ENCODE data around the gene ERFE. TPM values are rescaled to one million over a fixed set of nuclear protein-coding genes. Genes with fewer than 3 reads are reported as not detected.

ERFE gene
- total RNA-seq, 1 experiment from 2014 or later: 6.2 TPM

DNA sequence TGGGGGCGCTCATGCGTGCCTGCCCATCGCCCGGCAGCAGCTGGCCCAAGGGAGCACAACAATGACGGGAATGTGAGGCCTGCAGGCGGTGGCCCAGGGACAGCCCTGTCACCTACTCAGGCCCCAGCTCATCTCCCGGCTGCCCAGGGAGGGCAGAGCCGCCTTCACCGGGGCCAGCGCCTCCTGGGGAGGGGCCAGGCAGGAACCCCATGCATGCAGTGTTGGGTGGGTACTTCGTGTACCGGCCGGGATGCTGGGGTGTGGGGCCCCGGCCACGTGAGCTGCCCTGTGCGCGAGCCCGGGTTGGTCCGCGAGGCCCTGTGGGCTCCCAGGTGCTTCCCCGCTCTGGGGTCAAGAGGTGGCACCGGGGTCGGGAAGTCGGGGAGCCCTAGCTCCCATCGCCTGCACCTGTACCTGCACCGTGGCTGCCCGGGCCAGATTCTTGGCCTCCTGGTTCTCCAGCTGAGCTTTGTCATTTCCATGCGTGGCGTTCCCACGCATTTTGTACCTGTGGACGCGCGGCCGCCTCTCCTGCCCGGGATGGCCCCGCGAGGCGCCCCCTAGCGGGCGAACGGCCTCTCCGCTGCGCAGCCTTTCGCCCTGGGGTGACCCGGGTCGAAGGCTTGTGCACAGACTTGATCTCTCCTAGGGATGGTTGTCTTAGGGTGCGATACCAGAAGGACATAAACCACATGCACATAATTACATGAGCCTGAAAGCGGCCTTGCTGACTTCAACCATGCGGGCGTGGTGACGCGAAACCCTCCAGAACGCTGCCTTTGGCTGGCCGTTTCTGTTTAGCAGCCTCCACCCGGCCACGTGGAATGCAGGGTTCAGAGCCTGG lies 19.4 kb upstream of the ERFE start:
- DNase-seq (ENCODE audit: low spot score): no peak

DNA sequence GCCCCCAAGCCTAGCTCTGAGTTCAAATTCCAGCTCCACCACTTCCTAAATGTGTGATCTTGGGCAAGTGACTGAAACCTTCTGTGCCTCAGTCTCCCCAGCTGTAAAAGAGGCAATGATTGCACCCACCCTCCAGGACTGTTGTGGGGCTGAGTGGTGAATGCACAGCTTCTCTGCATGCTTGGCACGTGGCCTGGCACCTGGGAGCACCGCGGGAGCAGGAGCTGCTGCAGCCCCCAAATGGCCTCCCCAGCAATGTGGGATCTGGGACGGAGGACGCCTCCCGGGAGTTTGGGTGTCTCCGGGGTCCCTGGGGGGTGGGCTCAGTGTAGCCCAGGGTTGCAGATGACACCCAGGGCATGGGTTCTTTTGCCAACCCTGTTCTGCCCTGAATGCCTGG lies 18.7 kb upstream of the ERFE start:
- DNase-seq (ENCODE audit: low spot score): no peak

DNA sequence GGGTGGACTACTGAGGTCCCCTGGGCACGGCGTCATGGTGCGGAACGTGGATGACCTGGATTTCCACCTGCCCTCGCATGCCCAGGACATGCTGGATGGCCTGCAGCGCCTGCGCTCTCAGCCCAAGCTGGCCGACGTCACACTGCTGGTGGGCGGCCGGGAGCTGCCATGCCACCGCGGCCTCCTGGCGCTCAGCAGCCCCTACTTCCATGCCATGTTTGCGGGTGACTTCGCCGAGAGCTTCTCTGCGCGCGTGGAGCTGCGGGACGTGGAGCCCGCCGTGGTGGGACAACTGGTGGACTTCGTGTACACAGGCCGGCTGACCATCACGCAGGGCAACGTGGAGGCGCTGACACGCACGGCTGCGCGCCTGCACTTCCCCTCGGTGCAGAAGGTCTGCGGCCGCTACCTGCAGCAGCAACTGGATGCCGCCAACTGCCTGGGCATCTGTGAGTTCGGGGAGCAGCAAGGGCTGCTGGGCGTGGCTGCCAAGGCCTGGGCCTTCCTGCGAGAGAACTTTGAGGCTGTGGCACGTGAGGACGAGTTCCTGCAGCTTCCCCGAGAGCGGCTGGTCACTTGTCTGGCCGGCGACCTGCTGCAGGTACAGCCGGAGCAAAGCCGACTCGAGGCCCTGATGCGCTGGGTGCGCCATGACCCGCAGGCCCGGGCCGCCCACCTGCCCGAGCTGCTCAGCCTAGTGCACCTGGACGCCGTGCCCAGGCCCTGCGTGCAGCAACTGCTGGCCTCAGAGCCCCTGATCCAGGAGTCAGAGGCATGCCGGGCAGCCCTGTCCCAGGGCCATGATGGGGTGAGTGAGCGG lies 17.8 kb upstream of the ERFE start:
- DNase-seq (ENCODE audit: low spot score): no peak

- DNase-seq (ENCODE audit: low spot score): peak; percentile 57
These were observed 17.0 kb upstream of the ERFE start for GRCh38 chr2:238141541-238142318.

GRCh38 chr2:238142382-238143205 lies 16.2 kb upstream of the ERFE start:
- DNase-seq (ENCODE audit: low spot score): no peak

- DNase-seq (ENCODE audit: low spot score): peak; percentile 78
These were observed 15.4 kb upstream of the ERFE start for GRCh38 chr2:238143239-238143951.

DNA sequence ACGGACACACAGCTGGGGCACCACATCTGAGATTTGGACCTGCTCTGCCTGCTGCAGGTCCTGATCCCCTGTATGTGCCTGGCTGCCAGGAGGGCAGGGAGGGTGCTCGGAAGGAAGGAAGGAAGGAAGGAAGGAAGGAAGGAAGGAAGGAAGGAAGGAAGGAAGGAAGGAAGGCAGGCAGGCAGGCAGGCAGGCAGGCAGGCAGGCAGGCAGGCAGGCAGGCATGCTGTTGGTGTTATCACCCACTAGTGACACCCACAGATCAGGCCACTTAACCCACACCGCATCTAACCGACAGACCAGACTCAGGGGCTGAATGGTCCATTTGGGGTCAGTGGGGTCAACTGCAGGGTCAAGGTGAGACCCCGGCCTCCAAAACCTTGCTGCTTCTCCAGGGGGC lies 14.5 kb upstream of the ERFE start:
- no peak for DNase-seq (ENCODE audit: low spot score)

GRCh38 chr2:238145046-238145445 lies 13.7 kb upstream of the ERFE start:
- DNase-seq (ENCODE audit: low spot score): no peak

DNA sequence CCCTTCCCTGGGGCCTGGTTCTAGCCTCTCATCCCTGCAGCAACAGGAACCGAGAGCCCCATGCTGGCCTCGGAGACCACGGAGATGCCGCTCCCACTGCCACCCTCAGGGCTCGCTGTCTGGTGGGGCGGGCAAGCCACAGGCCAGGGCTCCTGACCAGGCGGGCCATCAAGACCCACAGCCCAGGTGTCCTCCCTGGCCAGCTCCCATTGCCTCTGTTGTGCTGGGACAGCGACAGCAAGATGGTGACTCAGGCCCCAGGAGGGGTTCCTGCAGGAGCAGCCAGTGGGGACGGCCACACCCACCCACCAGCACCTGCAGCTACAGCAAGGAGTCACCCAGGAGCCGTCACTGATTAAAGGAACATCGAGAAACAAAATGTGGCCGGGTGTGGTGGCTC lies 12.9 kb upstream of the ERFE start:
- DNase-seq (ENCODE audit: low spot score): no peak

- no peak for DNase-seq (ENCODE audit: low spot score)
These were observed 11.8 kb upstream of the ERFE start for GRCh38 chr2:238146884-238147544.

DNA sequence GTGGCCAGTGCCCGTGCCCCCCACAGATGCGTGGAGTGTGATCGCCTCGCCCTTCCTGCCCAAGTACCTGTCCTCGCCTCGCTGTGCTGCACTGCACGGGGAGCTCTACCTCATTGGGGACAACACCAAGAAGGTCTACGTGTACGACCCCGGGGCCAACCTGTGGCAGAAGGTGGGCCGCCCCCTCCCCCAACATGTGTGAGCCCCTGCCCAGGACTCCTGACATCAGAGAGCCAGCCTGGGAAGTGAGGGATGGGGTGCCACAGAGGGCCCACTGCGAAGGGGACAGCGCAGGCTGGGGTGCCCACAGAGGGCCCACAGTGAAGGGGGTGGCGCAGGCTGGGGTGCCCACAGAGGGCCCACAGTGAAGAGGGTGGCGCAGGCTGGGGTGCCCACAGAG lies 9.8 kb upstream of the ERFE start:
- no peak for DNase-seq (ENCODE audit: low spot score)

DNA sequence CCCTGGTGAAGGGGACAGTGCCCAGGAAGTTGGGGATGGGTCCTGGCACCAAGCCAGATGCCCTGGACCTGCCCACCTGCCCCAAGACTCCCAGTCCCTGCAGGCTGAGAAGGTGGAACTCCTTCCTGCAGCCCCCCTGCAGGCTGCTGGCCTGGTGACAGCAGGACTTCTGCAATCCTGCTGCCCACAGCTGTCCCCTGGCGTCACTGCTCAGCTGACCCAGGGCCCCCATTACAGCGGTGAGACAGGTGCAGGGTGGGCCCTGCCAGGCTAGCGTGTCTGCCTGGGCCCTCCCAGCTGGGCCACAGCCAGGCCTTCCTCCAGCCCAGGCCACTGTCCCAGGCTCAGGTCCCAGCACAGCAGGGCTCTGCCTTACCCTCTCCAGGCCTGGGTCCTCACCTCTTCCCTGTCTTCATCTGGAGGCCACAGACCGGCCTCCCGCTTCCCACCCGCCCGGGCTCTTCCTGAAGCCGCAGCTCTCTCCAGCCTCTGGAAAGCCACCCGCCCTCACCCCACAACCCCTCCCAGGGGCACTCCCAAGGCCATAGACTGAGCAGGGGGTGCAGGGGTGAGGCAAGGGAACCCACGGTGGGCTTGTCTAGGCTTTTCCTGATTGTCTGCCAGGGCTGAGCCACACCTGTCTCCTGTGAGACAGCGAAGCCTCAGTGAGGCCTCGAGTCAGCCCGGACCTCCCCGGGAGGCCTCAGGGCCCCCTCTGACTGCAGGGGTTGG lies 8.8 kb upstream of the ERFE start:
- DNase-seq (ENCODE audit: low spot score): no peak

DNA sequence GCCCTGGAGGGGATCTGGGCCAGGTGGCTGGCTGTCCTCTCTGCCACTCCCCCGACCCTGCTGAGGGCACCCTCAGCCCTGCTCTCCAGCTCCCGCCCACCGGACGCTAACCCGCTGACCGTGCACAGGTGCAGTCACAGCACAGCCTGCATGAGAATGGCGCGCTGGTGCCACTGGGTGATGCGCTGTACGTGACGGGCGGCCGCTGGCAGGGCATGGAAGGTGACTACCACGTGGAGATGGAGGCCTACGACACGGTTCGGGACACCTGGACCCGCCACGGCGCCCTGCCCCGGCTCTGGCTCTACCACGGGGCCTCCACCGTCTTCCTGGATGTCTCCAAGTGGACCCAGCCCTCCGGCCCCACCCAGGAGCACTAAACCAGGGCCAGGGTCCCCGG lies 8.1 kb upstream of the ERFE start:
- DNase-seq (ENCODE audit: low spot score): no peak

- no peak for DNase-seq (ENCODE audit: low spot score)
These were observed 7.6 kb upstream of the ERFE start for GRCh38 chr2:238151205-238151604.

- no peak for DNase-seq (ENCODE audit: low spot score)
These were observed 7.0 kb upstream of the ERFE start for GRCh38 chr2:238151628-238152235.

DNA sequence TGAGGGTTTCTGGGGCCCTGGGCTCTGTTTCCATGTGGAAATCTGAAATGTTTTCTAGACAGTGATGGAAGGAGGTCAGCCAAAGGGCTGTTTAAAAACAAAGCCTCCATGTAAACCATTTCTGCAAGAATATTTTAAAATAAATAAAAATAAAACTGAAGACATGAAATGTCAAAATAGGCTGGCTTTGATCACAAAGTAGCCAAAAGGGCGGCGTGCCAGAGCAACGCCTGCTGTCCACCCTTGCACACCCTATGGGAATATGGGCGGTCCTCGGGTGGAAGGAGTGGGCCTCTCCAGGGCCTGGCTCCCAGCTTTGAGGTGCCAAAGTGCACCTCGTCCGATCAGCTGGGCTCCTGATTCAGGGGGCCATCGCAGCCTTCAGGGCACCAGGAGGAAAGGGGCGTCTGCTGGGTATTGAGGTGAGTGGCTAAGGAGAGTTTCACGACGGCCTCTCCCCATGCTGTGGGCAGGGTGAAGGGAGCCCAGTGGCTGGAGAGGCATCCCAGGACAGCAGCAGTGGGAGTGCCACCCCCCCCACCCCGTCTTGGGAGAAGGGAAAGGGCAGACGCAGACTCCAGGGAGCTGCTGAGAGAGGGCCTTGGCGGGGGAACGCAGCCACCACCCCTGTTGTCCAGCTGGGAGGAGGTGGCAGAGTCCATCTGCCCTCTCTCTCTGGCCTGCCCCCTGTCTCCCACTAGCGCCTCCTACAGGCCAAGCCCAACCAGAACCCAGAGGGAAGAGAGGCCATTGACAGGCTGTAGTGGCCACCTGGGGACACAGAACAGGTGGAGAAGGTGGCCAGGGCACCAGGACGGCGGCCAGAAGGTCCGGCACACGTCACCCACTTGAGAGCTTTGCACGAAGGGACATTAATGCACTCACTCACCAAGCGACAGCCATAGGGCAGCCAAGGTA lies 5.7 kb upstream of the ERFE start:
- DNase-seq (ENCODE audit: low spot score): no peak

- no peak for DNase-seq (ENCODE audit: low spot score)
These were observed 4.2 kb upstream of the ERFE start for GRCh38 chr2:238154570-238154969.

Measured in H4 (cell line).